Stimulated activated CD4-positive, alpha-beta T cell treated with anti-CD3 and anti-CD28 coated beads, Interleukin-1b, Interleukin-23, amount 100 ng/mL, for 48 hours (primary cell): Measurements from ENCODE around the gene MARCHF5.
"Not testable (repeated sequence)": the region's sequence is repeated elsewhere in the genome, so short reads cannot be mapped to it uniquely, and the experiment has no call there.

Experiments
- DNase-seq: peaks from one replicate; pipeline ENCODE4 v3.0.0-alpha.2; 2020

Gene MARCHF5

DNA sequence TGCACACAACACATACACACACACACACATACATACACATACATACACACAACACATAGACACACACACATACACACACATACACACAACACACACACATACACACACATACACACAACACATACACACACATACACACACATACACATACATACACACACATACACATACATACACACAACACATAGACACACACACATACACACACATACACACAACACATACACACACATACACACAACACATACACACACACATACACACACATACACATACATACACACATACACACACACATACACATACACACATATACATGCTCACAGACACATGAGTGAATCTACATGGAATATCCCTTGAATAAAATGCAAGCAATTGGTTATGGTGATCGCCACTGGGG is 102.2 kb downstream of the MARCHF5 start:
- not testable (repeated sequence) for DNase-seq

DNA sequence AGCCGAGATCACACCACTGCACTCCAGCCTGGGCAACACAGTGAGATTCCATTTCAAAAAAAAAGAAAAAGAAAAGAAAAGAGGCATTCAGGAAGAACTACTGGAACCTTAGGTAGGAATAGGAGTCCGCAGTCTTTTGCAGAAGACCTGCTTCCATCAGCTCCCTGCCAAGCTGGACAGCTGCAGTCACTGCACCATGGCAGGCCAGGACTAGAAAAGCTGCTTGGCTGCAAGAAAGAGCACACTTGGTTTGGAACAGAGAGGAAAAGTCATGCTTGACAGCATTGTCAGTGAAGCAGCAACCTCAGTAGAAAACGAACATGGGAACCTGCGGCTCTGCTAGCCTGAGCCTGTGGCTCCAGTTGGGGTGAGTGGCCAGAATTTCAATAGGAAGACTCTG is 104.3 kb downstream of the MARCHF5 start:
- no peak for DNase-seq

DNA sequence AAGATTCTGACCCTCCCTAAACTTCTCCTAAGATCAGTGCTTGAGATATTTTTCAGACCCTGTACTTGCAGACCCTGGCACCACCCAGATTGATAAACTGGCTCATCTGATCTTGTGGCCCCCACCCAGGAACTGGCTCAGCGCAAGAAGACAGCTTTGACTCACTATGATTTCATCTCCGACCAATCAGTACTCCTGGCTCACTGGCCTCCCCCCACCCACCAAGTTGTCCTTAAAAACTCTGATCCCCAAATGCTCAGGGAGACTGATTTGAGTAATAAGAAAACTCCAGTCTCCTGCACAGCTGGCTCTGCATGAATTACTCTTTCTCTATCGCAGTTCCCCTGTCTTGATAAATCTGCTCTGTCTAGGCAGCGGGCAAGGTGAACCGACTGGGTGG is 111.3 kb downstream of the MARCHF5 start:
- not testable (repeated sequence) for DNase-seq
